ENCODE results near the gene QKI.

Gene QKI

DNA sequence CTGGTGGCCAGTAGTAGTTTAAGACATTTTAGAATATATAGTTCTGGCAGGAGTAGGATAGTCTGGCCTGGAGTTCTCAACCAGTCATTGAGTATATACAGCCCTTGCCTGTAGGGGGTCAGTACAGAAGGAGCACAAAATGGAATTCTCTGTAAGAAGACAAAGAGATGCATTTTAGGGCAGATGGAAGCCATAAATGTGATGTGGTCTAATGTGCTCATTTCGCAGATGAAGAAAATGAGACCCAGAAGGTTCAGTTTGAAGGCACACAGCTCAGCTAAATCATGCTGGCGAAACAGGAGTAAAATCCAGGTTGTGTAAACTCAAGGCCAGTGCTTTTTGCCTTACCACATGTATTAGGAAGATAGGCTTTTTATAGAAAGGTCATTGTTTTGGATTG is 29.6 kb downstream of the QKI start:
- DNase-seq (ENCODE audit: insufficient read length, low spot score) (no peak), FAIRE-seq (no peak)
- TF ChIP-seq, protein P1, sequence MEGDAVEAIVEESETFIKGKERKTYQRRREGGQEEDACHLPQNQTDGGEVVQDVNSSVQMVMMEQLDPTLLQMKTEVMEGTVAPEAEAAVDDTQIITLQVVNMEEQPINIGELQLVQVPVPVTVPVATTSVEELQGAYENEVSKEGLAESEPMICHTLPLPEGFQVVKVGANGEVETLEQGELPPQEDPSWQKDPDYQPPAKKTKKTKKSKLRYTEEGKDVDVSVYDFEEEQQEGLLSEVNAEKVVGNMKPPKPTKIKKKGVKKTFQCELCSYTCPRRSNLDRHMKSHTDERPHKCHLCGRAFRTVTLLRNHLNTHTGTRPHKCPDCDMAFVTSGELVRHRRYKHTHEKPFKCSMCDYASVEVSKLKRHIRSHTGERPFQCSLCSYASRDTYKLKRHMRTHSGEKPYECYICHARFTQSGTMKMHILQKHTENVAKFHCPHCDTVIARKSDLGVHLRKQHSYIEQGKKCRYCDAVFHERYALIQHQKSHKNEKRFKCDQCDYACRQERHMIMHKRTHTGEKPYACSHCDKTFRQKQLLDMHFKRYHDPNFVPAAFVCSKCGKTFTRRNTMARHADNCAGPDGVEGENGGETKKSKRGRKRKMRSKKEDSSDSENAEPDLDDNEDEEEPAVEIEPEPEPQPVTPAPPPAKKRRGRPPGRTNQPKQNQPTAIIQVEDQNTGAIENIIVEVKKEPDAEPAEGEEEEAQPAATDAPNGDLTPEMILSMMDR (IDR thresholded peaks at IDR 0.05; ENCODE audit: insufficient read depth, missing control alignments) = no peak

DNA sequence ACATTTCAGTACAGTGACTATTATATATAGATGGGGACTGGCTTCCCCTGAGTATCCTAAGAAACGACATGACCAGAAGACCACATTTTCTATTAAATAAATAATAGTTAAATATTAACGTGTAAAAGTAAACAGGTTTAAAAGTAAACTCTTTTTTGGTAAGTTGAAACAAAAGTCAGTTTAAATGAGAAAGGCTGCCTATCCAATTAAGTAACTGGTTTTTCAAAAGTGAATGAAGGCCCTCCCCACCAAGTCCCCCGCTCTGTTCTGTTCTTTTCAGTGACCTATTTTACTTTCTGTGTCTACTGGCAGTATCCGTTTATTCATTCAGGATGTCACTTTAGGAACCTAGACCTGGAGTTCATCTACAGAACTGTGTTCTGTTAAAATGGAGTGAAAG is 32.0 kb downstream of the QKI start:
- TF ChIP-seq, protein P1 (IDR thresholded peaks at IDR 0.05; ENCODE audit: insufficient read depth, missing control alignments) = no peak
- FAIRE-seq (no peak), DNase-seq (ENCODE audit: insufficient read length, low spot score) (no peak)

DNA sequence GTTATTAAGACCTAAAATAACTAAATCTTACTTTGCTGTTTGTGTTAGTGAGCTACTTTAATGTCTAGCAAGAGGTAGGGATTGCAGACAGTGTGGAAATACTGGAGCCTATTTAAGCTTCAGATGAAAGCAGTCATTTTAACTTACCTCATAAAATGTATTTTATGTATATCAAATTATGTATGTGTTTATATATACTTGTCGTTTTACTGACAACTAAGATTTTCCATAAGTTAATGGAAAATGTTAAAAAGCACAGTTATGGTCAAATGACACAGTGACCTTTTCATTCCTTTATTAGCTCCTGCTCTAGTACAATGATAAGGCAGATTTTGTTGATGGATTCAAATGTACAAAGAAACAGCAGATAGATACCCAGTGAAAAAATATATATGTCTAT is 34.6 kb downstream of the QKI start:
- TF ChIP-seq, protein P1 (IDR thresholded peaks at IDR 0.05; ENCODE audit: insufficient read depth, missing control alignments) = no peak
- no peak for DNase-seq (ENCODE audit: insufficient read length, low spot score)
- no peak for FAIRE-seq

DNA sequence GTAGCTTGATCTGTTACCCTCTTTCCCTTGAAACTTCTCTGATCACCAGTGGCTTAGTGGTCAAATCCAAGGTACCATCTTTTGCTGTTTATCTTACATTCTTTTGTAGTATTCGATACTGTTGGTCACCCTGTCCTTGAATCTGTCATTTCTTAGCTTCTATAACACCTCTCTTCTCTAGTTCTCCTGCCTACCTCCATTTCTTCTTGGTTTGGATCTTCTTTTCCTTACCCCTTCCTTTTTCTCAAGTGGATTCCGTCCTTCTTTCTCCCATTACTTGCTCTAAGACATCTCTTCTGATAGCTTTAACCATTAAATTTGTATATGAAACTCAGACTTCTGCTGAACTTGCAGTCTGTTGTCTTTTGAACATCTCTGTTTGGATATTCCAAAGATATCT is 39.9 kb downstream of the QKI start:
- no peak for DNase-seq (ENCODE audit: insufficient read length, low spot score)
- TF ChIP-seq, protein P1 (IDR thresholded peaks at IDR 0.05; ENCODE audit: insufficient read depth, missing control alignments) = no peak
- FAIRE-seq = no peak

DNA sequence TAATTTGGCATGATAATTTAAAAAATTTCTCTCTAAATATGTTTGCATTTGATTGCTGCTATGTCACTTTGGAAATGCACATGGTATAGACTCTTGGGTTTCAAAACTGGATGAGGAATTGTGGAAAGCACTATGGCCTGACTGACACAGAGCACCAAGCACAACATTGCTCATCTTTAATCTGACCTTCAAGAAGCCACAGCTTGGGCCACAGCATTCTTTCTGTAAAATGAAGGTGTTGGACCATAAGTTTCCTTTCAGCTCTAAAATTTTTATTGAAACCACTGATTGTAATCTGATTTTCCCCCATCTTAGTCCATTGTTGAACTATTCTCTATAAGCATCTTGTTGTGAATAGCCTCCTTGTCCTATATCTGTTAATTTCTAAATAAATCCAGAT is 41.0 kb downstream of the QKI start:
- FAIRE-seq = no peak
- no peak for DNase-seq (ENCODE audit: insufficient read length, low spot score)
- TF ChIP-seq, protein P1 (IDR thresholded peaks at IDR 0.05; ENCODE audit: insufficient read depth, missing control alignments) = no peak

DNA sequence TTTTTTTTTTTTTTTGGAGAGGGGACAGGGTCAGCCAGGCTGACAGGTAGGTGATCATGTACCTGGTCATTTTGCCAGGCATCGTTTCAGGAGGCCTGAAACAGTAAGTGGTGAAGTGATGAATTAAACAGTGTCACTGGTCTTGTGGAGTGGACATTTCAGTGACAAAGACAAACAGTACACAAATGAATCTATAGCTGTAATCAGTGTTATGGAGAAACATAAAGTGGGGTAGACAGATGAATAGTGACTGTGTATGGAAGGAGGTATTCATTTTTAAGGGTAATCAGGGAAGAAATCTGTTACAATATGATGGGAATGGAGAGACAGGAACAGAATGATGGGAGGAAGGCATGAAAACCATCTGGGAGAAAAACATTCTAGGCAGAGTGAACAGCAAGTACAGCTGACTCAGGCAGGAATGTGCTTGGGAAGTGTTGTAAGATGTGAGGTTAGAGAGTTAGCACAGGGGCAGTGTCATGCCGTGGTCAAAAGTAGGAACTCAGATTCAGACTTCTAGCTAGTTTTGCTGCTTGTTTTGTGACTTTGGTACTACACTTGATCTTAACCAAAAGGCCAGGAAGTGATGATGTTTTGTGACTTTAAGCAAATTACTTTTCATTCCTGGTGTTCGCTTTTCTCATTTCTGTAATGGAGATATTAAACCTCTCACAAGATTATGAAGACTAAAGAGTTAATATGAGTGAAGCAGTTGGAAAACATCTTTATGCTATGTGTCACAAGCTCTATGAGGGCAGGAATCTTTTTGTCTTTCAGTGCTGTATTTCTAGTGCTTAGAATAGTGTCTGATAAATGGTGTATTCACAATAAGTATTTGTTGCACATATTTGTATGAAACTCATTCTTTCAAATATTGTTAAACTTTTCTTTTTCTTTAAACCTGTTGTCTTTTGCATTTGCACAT is 43.4 kb downstream of the QKI start:
- TF ChIP-seq, protein P1 (IDR thresholded peaks at IDR 0.05; ENCODE audit: insufficient read depth, missing control alignments) = no peak
- FAIRE-seq (no peak), DNase-seq (ENCODE audit: insufficient read length, low spot score) (no peak)

DNA sequence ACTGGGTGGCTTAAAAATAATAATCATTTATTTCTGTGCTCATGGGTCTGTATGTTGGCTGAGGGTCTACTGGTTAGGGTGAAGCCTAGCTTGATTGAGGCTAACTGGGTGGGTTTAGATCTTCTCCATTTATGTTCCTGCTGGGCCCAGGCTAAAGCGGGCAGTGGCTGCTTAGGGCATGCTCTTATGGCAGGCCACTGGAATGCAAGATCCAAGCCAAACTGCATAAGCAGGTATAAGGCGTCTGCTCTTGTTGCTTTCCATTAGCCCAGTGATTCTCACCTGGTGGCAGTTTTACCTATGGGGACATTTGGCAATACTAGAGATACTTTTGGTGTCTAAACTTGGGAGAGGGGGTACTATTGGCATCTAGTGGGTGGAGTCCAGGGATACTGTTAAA is 44.5 kb downstream of the QKI start:
- TF ChIP-seq, protein P1 (IDR thresholded peaks at IDR 0.05; ENCODE audit: insufficient read depth, missing control alignments) = no peak
- no peak for FAIRE-seq
- DNase-seq (ENCODE audit: insufficient read length, low spot score) = no peak
